H7 (cell line): ENCODE measurements around the gene MLLT1. TPM values are rescaled to one million over a fixed set of nuclear protein-coding genes. Genes with fewer than 3 reads are reported as not detected.
"Not testable (repeated sequence)": the region's sequence is repeated elsewhere in the genome, so short reads cannot be mapped to it uniquely, and the experiment has no call there.

Source experiments
- DNase-seq: peaks from one replicate; pipeline ENCODE4 v3.0.0; 2012
- H3K27me3 ChIP-seq: 2 replicates; pipeline ENCODE4 v1.6.0; 2011; ENCODE audit warnings: mild to moderate bottlenecking, low read length; ENCODE audit not compliant: control insufficient read depth, insufficient read depth
- H3K36me3 ChIP-seq: replicated peaks from 2 replicates; pipeline ENCODE4 v1.5.1; 2011; ENCODE audit warnings: low read length; ENCODE audit not compliant: control insufficient read depth, insufficient read depth
- H3K4me3 ChIP-seq: 2 replicates; pipeline ENCODE4 v1.5.1; 2011; ENCODE audit warnings: low read depth, mild to moderate bottlenecking, control low read depth, low read length, moderate library complexity; ENCODE audit not compliant: insufficient read depth
- total RNA-seq: library from RNA; depleted of rRNA; stranded (reverse); fragments of >200 nt; shearing (Covaris generic); gene quantifications from 2 replicates; pipeline ENCODE4 v1.2.3, GENCODE V29; 2014

The MLLT1 gene
- total RNA-seq, 1 experiment from 2014 or later, result 17.3 TPM

GRCh38 chr19:6286676-6287075, 6.9 kb upstream of the MLLT1 start:
- Histone ChIP-seq H3K4me3 (no peak overlapping the region), H3K27me3 (no peaks in the 10 kb centered on the region), H3K36me3 (no peaks in the 10 kb centered on the region)
- no peak for DNase-seq

- H3K36me3 ChIP-seq, H3K4me3 ChIP-seq, H3K27me3 ChIP-seq: not testable (repeated sequence)
These were observed 2.6 kb upstream of the MLLT1 start for GRCh38 chr19:6282393-6282792.

GRCh38 chr19:6279620-6279930, 200 bp downstream of the MLLT1 start:
- DNase-seq, result no peak
- Histone ChIP-seq H3K4me3 (peak overlapping the region; percentile 84), H3K36me3 (peaks cover 2% of the 10 kb centered on the region), H3K27me3 (no peaks in the 10 kb centered on the region)

More at GRCh38 chr19:6282393-6282792, 2.6 kb upstream of the MLLT1 start:
- DNase-seq, result not testable (repeated sequence)

GRCh38 chr19:6278740-6279619, 795 bp downstream of the MLLT1 start:
- Histone ChIP-seq H3K27me3 (no peaks in the 10 kb centered on the region), H3K4me3 (peak overlapping the region; percentile 84), H3K36me3 (peaks cover 2% of the 10 kb centered on the region)
- no peak for DNase-seq

GRCh38 chr19:6278051-6278450, 1.7 kb downstream of the MLLT1 start:
- H3K36me3 ChIP-seq, result peaks cover 2% of the 10 kb centered on the region
- peak overlapping the region; percentile 84; the same call in 1 of the 2 replicates for H3K4me3 ChIP-seq
- DNase-seq, result no peak
- H3K27me3 ChIP-seq, result no peaks in the 10 kb centered on the region

GRCh38 chr19:6276447-6276846, 3.3 kb downstream of the MLLT1 start:
- Histone ChIP-seq H3K27me3 (no peaks in the 10 kb centered on the region), H3K4me3 (no peak overlapping the region), H3K36me3 (peaks cover 2% of the 10 kb centered on the region)
- DNase-seq, result peak; percentile 31

GRCh38 chr19:6275170-6275744, 4.5 kb downstream of the MLLT1 start:
- DNase-seq, result peak; percentile 26
- Histone ChIP-seq H3K4me3 (no peak overlapping the region), H3K27me3 (no peaks in the 10 kb centered on the region), H3K36me3 (peaks cover 5% of the 10 kb centered on the region)

- Histone ChIP-seq H3K27me3 (no peaks in the 10 kb centered on the region), H3K36me3 (peaks cover 8% of the 10 kb centered on the region), H3K4me3 (no peak overlapping the region)
- peak; percentile 43 for DNase-seq
These were observed 5.0 kb downstream of the MLLT1 start for GRCh38 chr19:6274756-6275155.

- peaks cover 11% of the 10 kb centered on the region for H3K36me3 ChIP-seq
- peak; percentile 66 for DNase-seq
- H3K27me3 ChIP-seq, result no peaks in the 10 kb centered on the region
- H3K4me3 ChIP-seq, result no peak overlapping the region
These were observed 5.8 kb downstream of the MLLT1 start for GRCh38 chr19:6273701-6274601.

- peak; percentile 62 for DNase-seq
These were observed 6.7 kb downstream of the MLLT1 start for GRCh38 chr19:6272913-6273600.

GRCh38 chr19:6272411-6272791, 7.4 kb downstream of the MLLT1 start:
- peaks cover 11% of the 10 kb centered on the region for H3K36me3 ChIP-seq
- no peak overlapping the region for H3K4me3 ChIP-seq
- no peaks in the 10 kb centered on the region for H3K27me3 ChIP-seq
- peak; percentile 67 for DNase-seq

More at GRCh38 chr19:6272913-6273600, 6.7 kb downstream of the MLLT1 start:
- Histone ChIP-seq H3K36me3 (peaks cover 11% of the 10 kb centered on the region), H3K4me3 (no peak overlapping the region), H3K27me3 (no peaks in the 10 kb centered on the region)

- no peaks in the 10 kb centered on the region for H3K27me3 ChIP-seq
- peak; percentile 82 for DNase-seq
- H3K36me3 ChIP-seq, result peaks cover 9% of the 10 kb centered on the region
- no peak overlapping the region for H3K4me3 ChIP-seq
These were observed 7.9 kb downstream of the MLLT1 start for GRCh38 chr19:6271721-6272410.

- peak; percentile 85 for DNase-seq
These were observed 8.5 kb downstream of the MLLT1 start for GRCh38 chr19:6271251-6271650.

GRCh38 chr19:6270822-6271221, 9.0 kb downstream of the MLLT1 start:
- Histone ChIP-seq H3K36me3 (peaks cover 9% of the 10 kb centered on the region), H3K27me3 (no peaks in the 10 kb centered on the region), H3K4me3 (no peak overlapping the region)
- DNase-seq, result no peak

More at GRCh38 chr19:6271251-6271650, 8.5 kb downstream of the MLLT1 start:
- peaks cover 9% of the 10 kb centered on the region for H3K36me3 ChIP-seq
- no peaks in the 10 kb centered on the region for H3K27me3 ChIP-seq
- no peak overlapping the region for H3K4me3 ChIP-seq
